Kidney epithelial cell (primary cell): ENCODE measurements around the gene HNMT. TPM values are rescaled to one million over a fixed set of nuclear protein-coding genes. Genes with fewer than 3 reads are reported as not detected.

Experiments used
- DNase-seq: peaks from one replicate; pipeline ENCODE4 v3.0.0-alpha.2; 2010; ENCODE audit warnings: low read depth
- H3K27me3 ChIP-seq: 2 replicates; pipeline ENCODE4 v1.6.0; 2011; ENCODE audit warnings: low read length; ENCODE audit not compliant: control insufficient read depth, insufficient read depth
- H3K36me3 ChIP-seq: 2 replicates; pipeline ENCODE4 v1.5.1; 2011; ENCODE audit warnings: low read length; ENCODE audit not compliant: control insufficient read depth, insufficient read depth
- H3K4me3 ChIP-seq: 2 replicates; pipeline ENCODE4 v1.5.1; 2011; ENCODE audit warnings: low read depth, mild to moderate bottlenecking, control low read depth, low read length
- total RNA-seq: library from RNA; depleted of rRNA; stranded (reverse); fragments of >200 nt; gene quantifications from 2 replicates; pipeline ENCODE4 v1.2.3, GENCODE V29; 2015
- TF ChIP-seq, protein P1 (sequence below): IDR thresholded peaks from 2 replicates; pipeline ENCODE4 v1.5.1; 2011; ENCODE audit warnings: mild to moderate bottlenecking, moderate library complexity, low read length, control low read depth, inconsistent platforms; ENCODE audit not compliant: insufficient read depth, poor library complexity, severe bottlenecking

Gene HNMT
- total RNA-seq, 1 donor from 2014 or later = 9.9 TPM

DNA sequence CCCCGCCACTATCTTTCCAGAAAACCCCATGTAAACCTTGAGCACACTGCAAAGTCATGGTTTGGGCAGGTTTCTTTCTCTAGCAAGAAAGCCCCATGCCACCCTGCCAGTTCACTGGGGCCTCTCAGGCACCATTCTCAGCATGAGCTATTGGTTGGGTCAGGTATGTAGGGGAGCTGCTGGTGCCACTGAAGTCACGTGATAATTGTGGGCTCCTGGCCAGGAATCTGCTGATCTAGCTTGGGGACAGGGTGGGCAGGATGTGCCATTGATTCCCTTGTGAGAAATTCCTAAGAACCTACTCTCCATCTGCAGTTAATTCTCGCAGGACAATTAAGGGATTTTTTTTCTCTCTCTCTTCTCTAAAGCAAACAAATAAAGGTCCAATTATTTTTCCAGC lies 26.5 kb upstream of the HNMT start:
- TF ChIP-seq, protein P1, sequence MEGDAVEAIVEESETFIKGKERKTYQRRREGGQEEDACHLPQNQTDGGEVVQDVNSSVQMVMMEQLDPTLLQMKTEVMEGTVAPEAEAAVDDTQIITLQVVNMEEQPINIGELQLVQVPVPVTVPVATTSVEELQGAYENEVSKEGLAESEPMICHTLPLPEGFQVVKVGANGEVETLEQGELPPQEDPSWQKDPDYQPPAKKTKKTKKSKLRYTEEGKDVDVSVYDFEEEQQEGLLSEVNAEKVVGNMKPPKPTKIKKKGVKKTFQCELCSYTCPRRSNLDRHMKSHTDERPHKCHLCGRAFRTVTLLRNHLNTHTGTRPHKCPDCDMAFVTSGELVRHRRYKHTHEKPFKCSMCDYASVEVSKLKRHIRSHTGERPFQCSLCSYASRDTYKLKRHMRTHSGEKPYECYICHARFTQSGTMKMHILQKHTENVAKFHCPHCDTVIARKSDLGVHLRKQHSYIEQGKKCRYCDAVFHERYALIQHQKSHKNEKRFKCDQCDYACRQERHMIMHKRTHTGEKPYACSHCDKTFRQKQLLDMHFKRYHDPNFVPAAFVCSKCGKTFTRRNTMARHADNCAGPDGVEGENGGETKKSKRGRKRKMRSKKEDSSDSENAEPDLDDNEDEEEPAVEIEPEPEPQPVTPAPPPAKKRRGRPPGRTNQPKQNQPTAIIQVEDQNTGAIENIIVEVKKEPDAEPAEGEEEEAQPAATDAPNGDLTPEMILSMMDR = no peak
- H3K36me3 ChIP-seq = no peaks in the 10 kb centered on the region
- no peak for DNase-seq
- H3K27me3 ChIP-seq = no peaks in the 10 kb centered on the region
- H3K4me3 ChIP-seq = no peak overlapping the region

DNA sequence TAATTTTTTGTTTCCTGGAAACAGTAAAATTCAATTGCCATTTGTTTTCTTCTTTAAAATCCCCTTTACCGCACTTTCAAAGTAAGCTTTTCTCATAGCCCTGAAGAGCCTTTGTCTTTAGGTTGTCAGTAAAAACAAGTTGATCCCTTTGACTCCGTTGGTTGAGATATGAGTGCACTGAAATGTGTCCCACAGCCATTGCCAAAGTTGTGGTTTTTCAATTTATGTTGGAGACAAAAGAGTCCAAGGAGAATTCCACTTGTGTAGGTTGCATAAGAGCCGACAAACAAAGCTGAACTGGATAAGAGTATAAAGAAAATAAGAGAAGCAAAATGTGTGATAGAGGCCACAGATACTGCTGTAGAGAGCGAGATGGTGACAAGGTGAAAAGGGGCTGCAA lies 26.1 kb upstream of the HNMT start:
- DNase-seq = no peak
- TF ChIP-seq, protein P1 = no peak
- Histone ChIP-seq H3K4me3 (no peak overlapping the region), H3K36me3 (no peaks in the 10 kb centered on the region), H3K27me3 (no peaks in the 10 kb centered on the region)

DNA sequence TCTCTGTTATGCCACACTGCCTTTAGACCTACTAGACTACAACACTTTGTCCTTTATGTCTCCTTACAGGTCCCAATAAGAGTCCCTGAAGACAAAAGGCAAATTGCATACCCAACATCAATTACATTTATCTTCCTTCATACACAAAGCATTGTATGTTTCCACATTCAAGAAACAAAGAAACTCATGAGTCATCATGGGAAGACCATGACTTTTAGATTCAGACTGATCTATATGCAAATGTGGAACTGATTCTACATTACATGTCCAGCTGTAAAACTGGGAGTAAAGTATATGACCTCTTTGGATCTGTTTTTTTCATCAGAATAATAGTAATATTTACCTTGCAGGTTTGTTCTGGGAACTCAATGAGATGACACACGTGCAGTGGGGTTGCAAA lies 25.2 kb upstream of the HNMT start:
- H3K36me3 ChIP-seq = no peaks in the 10 kb centered on the region
- no peaks in the 10 kb centered on the region for H3K27me3 ChIP-seq
- no peak for DNase-seq
- no peak overlapping the region for H3K4me3 ChIP-seq
- TF ChIP-seq, protein P1 = no peak

DNA sequence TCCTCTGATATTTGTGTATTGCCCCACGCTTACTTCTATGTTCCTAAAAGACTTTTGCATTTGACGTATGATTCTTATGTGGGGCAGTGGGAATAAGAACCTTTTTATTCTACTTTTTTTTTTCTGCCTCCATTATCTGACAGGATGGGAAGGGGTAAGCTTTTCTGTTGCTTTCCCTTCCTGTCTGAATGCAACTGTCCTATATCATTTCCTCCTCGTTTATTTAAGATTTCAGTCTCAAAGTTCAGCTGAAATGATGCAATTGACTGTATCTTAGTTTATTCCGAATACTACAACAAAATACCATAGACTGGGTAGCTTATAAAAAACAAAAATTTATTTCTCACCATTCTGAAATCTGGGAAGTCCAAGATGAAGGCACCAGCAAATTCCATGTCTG lies 24.1 kb upstream of the HNMT start:
- no peak for DNase-seq
- Histone ChIP-seq H3K4me3 (no peak overlapping the region), H3K27me3 (no peaks in the 10 kb centered on the region), H3K36me3 (no peaks in the 10 kb centered on the region)
- TF ChIP-seq, protein P1 = no peak

DNA sequence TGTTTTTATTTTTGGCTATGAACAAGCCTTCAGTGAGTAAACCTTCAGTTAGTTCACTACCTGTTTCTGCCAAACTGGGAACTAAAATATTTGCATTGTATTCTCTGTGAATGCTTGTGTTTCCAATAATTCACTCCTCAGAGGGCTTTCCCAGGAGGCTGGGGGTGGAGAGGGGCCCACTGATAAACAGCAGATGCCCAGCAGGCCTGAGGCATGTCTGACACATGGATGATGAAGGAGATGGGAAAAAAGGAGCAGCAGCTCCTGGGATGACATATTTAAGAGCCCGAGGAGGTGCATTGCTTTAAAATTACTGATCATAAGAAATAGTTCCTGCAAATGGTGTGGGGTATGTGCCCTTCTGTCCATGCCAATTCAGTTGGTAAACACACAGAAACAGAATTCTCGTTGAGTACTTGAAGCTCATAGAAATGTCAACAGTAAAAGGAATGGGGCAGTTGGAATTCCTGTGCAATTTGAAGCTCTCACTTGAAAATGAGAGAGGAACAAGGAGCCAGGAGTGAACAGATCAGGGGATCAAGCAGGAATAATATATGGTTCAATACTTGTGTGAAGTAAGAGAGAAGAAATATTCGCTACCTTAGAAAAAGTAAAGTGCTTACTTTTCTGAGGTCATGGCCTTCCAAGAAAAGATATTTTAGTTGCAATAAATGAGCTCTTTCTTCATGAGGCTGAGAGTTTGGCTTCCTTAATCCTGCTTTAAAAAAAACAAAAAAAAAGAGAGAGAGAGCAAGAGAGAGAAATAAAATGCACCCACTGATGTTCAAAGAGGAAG lies 22.0 kb upstream of the HNMT start:
- H3K36me3 ChIP-seq = no peaks in the 10 kb centered on the region
- TF ChIP-seq, protein P1 = no peak
- no peaks in the 10 kb centered on the region for H3K27me3 ChIP-seq
- H3K4me3 ChIP-seq = no peak overlapping the region
- DNase-seq = no peak

DNA sequence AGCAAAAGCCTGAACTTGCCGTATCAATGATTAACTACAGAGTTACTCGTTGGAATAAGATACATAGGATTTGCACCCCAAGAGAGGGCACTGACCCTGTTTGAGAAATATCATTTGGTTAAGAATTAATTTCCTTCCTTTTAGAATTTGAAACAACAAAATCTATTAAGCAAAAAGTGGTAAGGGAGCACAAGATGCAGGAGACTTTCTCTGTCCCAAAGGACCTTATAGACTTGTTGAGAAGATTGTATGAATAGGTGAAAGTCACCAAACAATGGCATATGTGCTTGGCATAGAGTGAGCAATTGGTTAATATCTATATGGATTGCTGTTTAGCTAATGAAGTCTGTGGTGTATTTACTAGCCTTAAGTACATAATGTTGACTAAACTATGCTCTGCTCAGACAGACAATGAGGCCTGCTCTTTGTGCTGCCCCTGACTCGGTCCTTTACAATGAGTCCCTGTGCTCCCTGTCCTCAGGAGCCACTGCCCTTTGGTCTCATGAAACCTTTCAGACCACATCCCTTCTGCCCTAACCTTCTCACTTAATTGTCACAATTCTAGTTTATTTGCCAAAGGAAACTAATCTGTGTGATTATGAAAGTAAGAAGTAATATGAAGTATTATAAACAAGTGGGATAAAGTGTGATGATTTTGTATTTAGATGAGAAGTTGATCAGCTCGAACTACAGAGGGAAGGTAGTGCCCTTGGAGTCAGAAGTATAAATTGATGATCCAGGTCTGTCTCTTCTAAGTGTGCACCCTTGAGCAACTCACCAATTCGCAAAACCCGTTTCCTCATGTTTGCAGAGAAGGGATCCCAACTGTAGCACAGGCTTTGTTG lies 21.2 kb upstream of the HNMT start:
- no peak for DNase-seq
- H3K36me3 ChIP-seq = no peaks in the 10 kb centered on the region
- TF ChIP-seq, protein P1 = no peak
- no peak overlapping the region for H3K4me3 ChIP-seq
- no peaks in the 10 kb centered on the region for H3K27me3 ChIP-seq
